Cardiac fibroblast (primary cell): ENCODE data around the gene MS4A10.
"Not testable (repeated sequence)": the region's sequence is repeated elsewhere in the genome, so short reads cannot be mapped to it uniquely, and the experiment has no call there.

Source experiments
- DNase-seq, 2 donors: peaks; one replicate each; pipeline versions ENCODE4 v3.0.0 to v3.0.0-alpha.2; 2010; ENCODE audit warnings: low read depth in 2 of 2
- H3K4me3 ChIP-seq, 2 donors: replicated peaks in 1 of 2; 1 replicate in 1 of 2; 2 replicates in 1 of 2; pipeline ENCODE4 v1.5.1; 2011; ENCODE audit warnings: low read depth in 2 of 2, low read length in 2 of 2, mild to moderate bottlenecking in 2 of 2, moderate library complexity in 1 of 2
- TF ChIP-seq, protein P1 (sequence below): IDR thresholded peaks from one replicate; pipeline ENCODE4 v1.5.1; 2011; ENCODE audit warnings: low read depth, mild to moderate bottlenecking, low read length, inconsistent platforms

MS4A10 gene

GRCh38 chr11:60810151-60810550 is 25.0 kb downstream of the MS4A10 start:
- TF ChIP-seq, protein P1, sequence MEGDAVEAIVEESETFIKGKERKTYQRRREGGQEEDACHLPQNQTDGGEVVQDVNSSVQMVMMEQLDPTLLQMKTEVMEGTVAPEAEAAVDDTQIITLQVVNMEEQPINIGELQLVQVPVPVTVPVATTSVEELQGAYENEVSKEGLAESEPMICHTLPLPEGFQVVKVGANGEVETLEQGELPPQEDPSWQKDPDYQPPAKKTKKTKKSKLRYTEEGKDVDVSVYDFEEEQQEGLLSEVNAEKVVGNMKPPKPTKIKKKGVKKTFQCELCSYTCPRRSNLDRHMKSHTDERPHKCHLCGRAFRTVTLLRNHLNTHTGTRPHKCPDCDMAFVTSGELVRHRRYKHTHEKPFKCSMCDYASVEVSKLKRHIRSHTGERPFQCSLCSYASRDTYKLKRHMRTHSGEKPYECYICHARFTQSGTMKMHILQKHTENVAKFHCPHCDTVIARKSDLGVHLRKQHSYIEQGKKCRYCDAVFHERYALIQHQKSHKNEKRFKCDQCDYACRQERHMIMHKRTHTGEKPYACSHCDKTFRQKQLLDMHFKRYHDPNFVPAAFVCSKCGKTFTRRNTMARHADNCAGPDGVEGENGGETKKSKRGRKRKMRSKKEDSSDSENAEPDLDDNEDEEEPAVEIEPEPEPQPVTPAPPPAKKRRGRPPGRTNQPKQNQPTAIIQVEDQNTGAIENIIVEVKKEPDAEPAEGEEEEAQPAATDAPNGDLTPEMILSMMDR: no peak
- DNase-seq: no peak

DNA sequence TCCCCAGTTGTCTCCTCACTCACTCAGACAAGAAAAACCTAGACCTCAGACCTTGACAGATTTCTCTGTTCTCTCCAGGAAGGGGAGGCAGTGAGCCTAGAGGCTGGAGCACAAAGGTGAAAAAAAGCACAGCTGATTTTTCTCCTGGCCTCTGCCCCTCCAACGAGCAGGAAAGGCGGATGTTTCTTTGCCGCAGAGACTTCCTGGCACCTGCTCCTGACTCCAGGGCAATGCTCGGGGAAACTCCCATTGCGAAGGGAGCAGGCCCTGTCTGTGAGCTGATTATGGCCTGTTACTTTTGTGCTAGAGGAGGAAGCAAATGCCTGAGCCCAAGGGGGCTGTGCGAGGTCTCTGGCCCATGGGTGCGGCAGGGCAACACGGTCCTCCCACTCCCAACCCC is 25.4 kb downstream of the MS4A10 start:
- TF ChIP-seq, protein P1: no peak
- no peak overlapping the region for H3K4me3 ChIP-seq
- DNase-seq: no peak

More at GRCh38 chr11:60810151-60810550, 25.0 kb downstream of the MS4A10 start:
- H3K4me3 ChIP-seq: no peak overlapping the region

DNA sequence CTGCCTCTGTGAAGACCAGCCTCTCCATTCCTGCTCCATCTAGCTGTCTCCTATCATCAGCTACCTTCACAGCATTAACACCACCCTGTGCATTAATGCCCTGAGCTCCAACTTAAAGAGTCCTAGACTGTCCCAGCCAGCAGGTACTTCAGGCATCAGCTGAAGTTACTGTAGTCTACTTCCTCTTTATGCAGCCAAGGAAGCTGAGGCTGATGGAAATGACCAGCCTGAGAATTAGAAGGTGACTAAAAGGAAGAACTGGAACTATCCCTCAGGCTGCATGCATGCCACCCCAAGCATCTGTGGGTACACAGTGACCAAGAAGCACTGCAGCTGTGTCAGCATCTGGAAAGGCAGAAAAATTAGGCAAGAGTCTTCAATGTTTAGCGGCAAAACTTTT is 28.2 kb downstream of the MS4A10 start:
- no peak for DNase-seq
- TF ChIP-seq, protein P1: no peak
- H3K4me3 ChIP-seq: no peak overlapping the region

DNA sequence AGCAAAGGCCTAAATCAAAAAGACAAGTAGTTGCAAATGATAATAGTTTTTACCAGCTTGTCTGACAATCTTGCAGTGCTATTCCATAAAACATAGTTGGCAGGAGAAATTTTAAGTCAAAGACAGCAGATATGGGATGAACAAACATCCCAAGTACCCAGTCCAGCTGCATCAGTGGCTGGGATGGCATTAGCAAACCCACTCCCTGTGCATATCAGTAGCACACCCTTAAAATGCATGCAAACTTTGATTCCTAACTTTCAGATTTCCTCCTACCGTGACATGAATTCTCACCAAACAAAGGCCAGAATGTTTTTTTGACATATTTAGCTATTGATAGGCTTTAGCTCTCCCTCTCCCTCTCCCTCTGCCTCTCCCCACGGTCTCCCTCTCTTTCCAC is 29.0 kb downstream of the MS4A10 start:
- DNase-seq: no peak
- TF ChIP-seq, protein P1: no peak

GRCh38 chr11:60816590-60817157 is 31.5 kb downstream of the MS4A10 start:
- TF ChIP-seq, protein P1: no peak
- no peak overlapping the region for H3K4me3 ChIP-seq
- DNase-seq: no peak

More for the DNA sequence above, 29.0 kb downstream of the MS4A10 start:
- H3K4me3 ChIP-seq: no peak overlapping the region

GRCh38 chr11:60818057-60818456 is 32.9 kb downstream of the MS4A10 start:
- TF ChIP-seq, protein P1: no peak
- no peak overlapping the region for H3K4me3 ChIP-seq
- DNase-seq: no peak

GRCh38 chr11:60821827-60822599 is 36.9 kb downstream of the MS4A10 start:
- TF ChIP-seq, protein P1: no peak
- DNase-seq: no peak
- H3K4me3 ChIP-seq: no peak overlapping the region

DNA sequence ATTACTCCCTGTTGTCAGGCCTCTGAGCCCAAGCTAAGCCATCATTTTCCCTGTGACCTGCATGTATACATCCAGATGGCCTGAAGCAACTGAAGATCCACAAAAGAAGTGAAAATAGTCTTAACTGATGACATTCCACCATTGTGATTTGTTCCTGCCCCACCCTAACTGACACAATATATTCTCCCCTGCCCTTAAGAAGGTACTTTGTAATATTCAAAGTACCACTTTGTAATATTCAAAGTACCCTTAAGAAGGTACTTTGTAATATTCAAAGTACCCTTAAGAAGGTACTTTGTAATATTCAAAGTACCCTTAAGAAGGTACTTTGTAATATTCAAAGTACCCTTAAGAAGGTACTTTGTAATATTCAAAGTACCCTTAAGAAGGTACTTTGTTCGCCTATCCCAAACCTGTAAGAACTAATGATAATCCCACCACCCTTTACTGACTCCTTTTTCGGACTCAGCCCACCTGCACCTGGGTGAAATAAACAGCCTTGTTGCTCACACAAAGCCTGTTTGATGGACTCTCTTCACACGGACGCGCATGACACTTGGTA is 38.7 kb downstream of the MS4A10 start:
- not testable (repeated sequence) for DNase-seq, H3K4me3 ChIP-seq
